Endothelial cell of umbilical vein (primary cell): Measurements from ENCODE around the gene VPS16. TPM values are rescaled to one million over a fixed set of nuclear protein-coding genes. Genes with fewer than 3 reads are reported as not detected.

ENCODE experiments used
- BruUV-seq: library from RNA; stranded (reverse); fragments of 400-500 nt; replicated peaks from 2 replicates; lab custom pipeline; 2021; lab: Mats Ljungman, UMichigan
- CTCF ChIA-PET: fragments of 300-600, 350-600 bp; sonication (Branson Sonifier 250); formaldehyde crosslinking; loops from one replicate; lab custom pipeline; 2021; ENCODE audit warnings: antibody characterized with exemption, inconsistent platforms; lab: Charles Lee
- POLR2A ChIA-PET: fragments of 300-600, 350-600 bp; sonication (Branson Sonifier 250); formaldehyde crosslinking; loops from one replicate; lab custom pipeline; 2021; ENCODE audit warnings: antibody characterized with exemption, inconsistent platforms; lab: Charles Lee
- DNase-seq: peaks from one replicate; pipeline ENCODE4 v3.0.0-alpha.2; 2011; ENCODE audit warnings: low read depth, low spot score
- FAIRE-seq: peaks from 2 replicates; lab custom pipeline; 2011; peaks lifted over from hg19 to GRCh38; lab: Jason Lieb, UNC
- H2AFZ ChIP-seq: 2 replicates; pipeline ENCODE4 v1.6.0; 2012; ENCODE audit warnings: low read depth, low read length, control low read depth, inconsistent platforms
- H3K27ac ChIP-seq: 2 replicates; pipeline ENCODE4 v1.5.1; 2011; ENCODE audit warnings: low read depth, mild to moderate bottlenecking, control low read depth, low read length, moderate library complexity; ENCODE audit not compliant: insufficient read depth
- H3K27me3 ChIP-seq, 2 experiments: 2 replicates each; pipeline versions ENCODE4 v1.6.0 to v1.6.1; 2011; ENCODE audit warnings: low read length in 2 of 2, mixed read lengths in 1 of 2; ENCODE audit not compliant: control insufficient read depth in 2 of 2, insufficient read depth in 2 of 2
- H3K36me3 ChIP-seq, 2 experiments: 2 replicates in 1 of 2; 3 replicates in 1 of 2; pipeline ENCODE4 v1.5.1; 2011; ENCODE audit warnings: low read length in 2 of 2, mild to moderate bottlenecking in 1 of 2, moderate library complexity in 1 of 2; ENCODE audit not compliant: control insufficient read depth in 2 of 2, insufficient read depth in 2 of 2; ENCODE audit errors: extremely low read depth in 1 of 2
- H3K4me1 ChIP-seq: 3 replicates; pipeline ENCODE4 v1.5.1; 2011; ENCODE audit warnings: mild to moderate bottlenecking, low read length; ENCODE audit not compliant: control insufficient read depth, insufficient read depth; ENCODE audit errors: extremely low read depth
- H3K4me2 ChIP-seq: 2 replicates; pipeline ENCODE4 v1.6.1; 2011; ENCODE audit warnings: low read length, control low read depth, mixed read lengths; ENCODE audit not compliant: insufficient read depth
- H3K4me3 ChIP-seq, 3 experiments: fragments of 200-600 bp in 1 of 3; sonication (generic), shearing (Covaris generic) in 1 of 3; replicated peaks in 1 of 3; 2 replicates each; pipeline ENCODE4 v1.5.1; 2011 to 2016; ENCODE audit warnings: control low read depth in 3 of 3, low read length in 3 of 3, mild to moderate bottlenecking in 2 of 3, inconsistent platforms in 1 of 3, low read depth in 1 of 3, moderate library complexity in 1 of 3; ENCODE audit not compliant: insufficient read depth in 1 of 3
- H3K79me2 ChIP-seq: 2 replicates; pipeline ENCODE4 v1.6.0; 2012; ENCODE audit warnings: low read length, inconsistent platforms; ENCODE audit not compliant: control insufficient read depth, insufficient read depth
- H3K9ac ChIP-seq: replicated peaks from 2 replicates; pipeline ENCODE3; 2011; ENCODE audit warnings: low read length, control low read depth; ENCODE audit not compliant: insufficient read depth; ENCODE audit errors: extremely low read depth
- H3K9me1 ChIP-seq: replicated peaks from 3 replicates; pipeline ENCODE4 v1.6.0; 2011; ENCODE audit warnings: mild to moderate bottlenecking, low read length; ENCODE audit not compliant: control insufficient read depth, insufficient read depth; ENCODE audit errors: extremely low read depth
- H3K9me3 ChIP-seq: replicated peaks from 2 replicates; pipeline ENCODE4 v1.5.1; 2012; ENCODE audit warnings: low read length, inconsistent platforms; ENCODE audit not compliant: control insufficient read depth, insufficient read depth
- H4K20me1 ChIP-seq: replicated peaks from 2 replicates; pipeline ENCODE3; 2011; ENCODE audit warnings: mild to moderate bottlenecking, low read length; ENCODE audit not compliant: control insufficient read depth, insufficient read depth; ENCODE audit errors: extremely low read depth
- CTCF ChIP-seq, 2 donors: IDR thresholded peaks; 1 replicate in 1 of 2; 2 replicates in 1 of 2; pipeline ENCODE4 v1.5.1; 2011; ENCODE audit warnings: low read length in 2 of 2, mild to moderate bottlenecking in 2 of 2, moderate library complexity in 2 of 2, control low read depth in 1 of 2, inconsistent platforms in 1 of 2, low read depth in 1 of 2; ENCODE audit not compliant: insufficient read depth in 1 of 2; ENCODE audit errors: extremely low read depth in 1 of 2
- EZH2 ChIP-seq: IDR thresholded peaks from 2 replicates; pipeline ENCODE4 v1.6.1; 2012; ENCODE audit warnings: borderline replicate concordance, low read depth, mild to moderate bottlenecking, moderate library complexity, low read length, inconsistent platforms; ENCODE audit not compliant: severe bottlenecking
- FOS ChIP-seq: IDR thresholded peaks from 2 replicates; pipeline ENCODE4 v1.6.1; 2011; ENCODE audit warnings: mild to moderate bottlenecking, low read length, moderate library complexity, borderline replicate concordance; ENCODE audit not compliant: insufficient read depth
- GATA2 ChIP-seq: IDR thresholded peaks from 2 replicates; pipeline ENCODE4 v1.7.0; 2011; ENCODE audit warnings: low read depth, mild to moderate bottlenecking, moderate library complexity, mixed read lengths, low read length; ENCODE audit not compliant: insufficient read length, insufficient read depth
- JUN ChIP-seq: IDR thresholded peaks from 2 replicates; pipeline ENCODE4 v1.6.1; 2011; ENCODE audit warnings: borderline replicate concordance, low read depth; ENCODE audit not compliant: insufficient read length, insufficient read depth
- MAX ChIP-seq: IDR thresholded peaks from 2 replicates; pipeline ENCODE4 v1.6.1; 2011; ENCODE audit not compliant: insufficient read depth, insufficient read length
- MYC ChIP-seq: IDR thresholded peaks from one replicate; pipeline ENCODE4 v1.6.1; 2011; ENCODE audit warnings: mild to moderate bottlenecking, low read depth, low read length
- POLR2A ChIP-seq: IDR thresholded peaks from 2 replicates; pipeline ENCODE4 v1.6.1; 2012; ENCODE audit warnings: low read depth, mild to moderate bottlenecking, control low read depth, low read length
- POLR2AphosphoS5 ChIP-seq: IDR thresholded peaks from 2 replicates; pipeline ENCODE4 v1.6.1; 2012; ENCODE audit warnings: low read depth, mild to moderate bottlenecking, control low read depth, low read length, moderate library complexity; ENCODE audit not compliant: insufficient read depth
- dilution Hi-C: fragments of 300-500 bp; cut with MboI; formaldehyde crosslinking; loops from one replicate; pipeline ENCODE4 v1.15.0; 2019; ENCODE audit warnings: low sequenced_read_pairs; ENCODE audit not compliant: extremely low pct_ligation_motif_present
- intact Hi-C: fragments of 100-400 bp; cut with micrococcal nuclease; formaldehyde crosslinking; loops from one replicate; pipeline ENCODE4 v1.10.0; 2022
- polyA plus RNA-seq, 4 experiments: library from polyadenylated mRNA; depleted of rRNA in 3 of 4; stranded (reverse) in 3 of 4; unstranded in 1 of 4; fragments of >200 nt; gene quantifications; 2 replicates each; pipeline versions ENCODE4 v1.2.1 to v1.2.3, GENCODE V29; 2011 to 2012; ENCODE audit warnings: missing spikeins in 1 of 4
- total RNA-seq: library from RNA; stranded (reverse); gene quantifications from 2 replicates; pipeline ENCODE4 v1.2.3, GENCODE V29; 2021

VPS16 gene
- total and polyA plus RNA-seq, 2 donors (not counting 3 experiments of a cell fraction or from before 2014, with no cell fraction given): 37.6 to 42.3 TPM

GRCh38 chr20:2826655-2827054, 13.9 kb upstream of the VPS16 start:
- BruUV-seq: no TSS peak
- no peak for DNase-seq
- Histone ChIP-seq H4K20me1 (no peaks in the 10 kb centered on the region), H3K9me3 (no peaks in the 10 kb centered on the region), H3K4me3 (no peak overlapping the region), H3K79me2 (no peaks in the 10 kb centered on the region), H3K4me1 (peaks cover 3% of the 10 kb centered on the region), H3K36me3 (no peaks in the 10 kb centered on the region), H3K27me3 (peaks cover 10 to 35% of the 10 kb centered on the region in 2 experiments), H3K4me2 (no peak overlapping the region), H3K27ac (no peak overlapping the region), H3K9me1 (no peaks in the 10 kb centered on the region), H3K9ac (no peak overlapping the region), H2AFZ (no peak overlapping the region)
- intact Hi-C loops: no loop called here
- ChIA-PET CTCF (no interaction called here), POLR2A (no interaction called here)
- no peak for FAIRE-seq
- dilution Hi-C loops: no loop called here
- TF ChIP-seq MYC (no peak), FOS (no peak), GATA2 (no peak), CTCF (IDR thresholded peaks at IDR 0.05; ENCODE audit: extremely low read depth in 1 of 2, insufficient read depth in 1 of 2, low read depth in 1 of 2, low read length in 2 of 2) (no peak), MAX (no peak), JUN (no peak), POLR2A (no peak), EZH2 (no peak), POLR2AphosphoS5 (no peak)
